Measurements from ENCODE around the gene FERMT3.

- TF ChIP-seq CTCF (CRISPR knock-in tag; IDR thresholded peaks at IDR 0.05) (no peak), CEBPB (IDR thresholded peaks at IDR 0.05; ENCODE audit: borderline replicate concordance, low read depth, low read length) (no peak), SAP130 (CRISPR knock-in tag; IDR thresholded peaks at IDR 0.05; ENCODE audit: low read depth) (no peak), PAX8 (CRISPR knock-in tag; IDR thresholded peaks at IDR 0.05; ENCODE audit: borderline replicate concordance) (no peak), HDAC2 (CRISPR knock-in tag; IDR thresholded peaks at IDR 0.05) (no peak), HIVEP1 (CRISPR knock-in tag; IDR thresholded peaks at IDR 0.05) (no peak), ELF1 (CRISPR knock-in tag; IDR thresholded peaks at IDR 0.05) (no peak), EZH2 (conservative IDR thresholded peaks at IDR 0.05; ENCODE audit: low read depth, low read length) (no peak)
Observed at GRCh38 chr11:64243236-64243854, 36.8 kb downstream of the FERMT3 start.
